ENCODE measurements around the gene FBN3.

DNA sequence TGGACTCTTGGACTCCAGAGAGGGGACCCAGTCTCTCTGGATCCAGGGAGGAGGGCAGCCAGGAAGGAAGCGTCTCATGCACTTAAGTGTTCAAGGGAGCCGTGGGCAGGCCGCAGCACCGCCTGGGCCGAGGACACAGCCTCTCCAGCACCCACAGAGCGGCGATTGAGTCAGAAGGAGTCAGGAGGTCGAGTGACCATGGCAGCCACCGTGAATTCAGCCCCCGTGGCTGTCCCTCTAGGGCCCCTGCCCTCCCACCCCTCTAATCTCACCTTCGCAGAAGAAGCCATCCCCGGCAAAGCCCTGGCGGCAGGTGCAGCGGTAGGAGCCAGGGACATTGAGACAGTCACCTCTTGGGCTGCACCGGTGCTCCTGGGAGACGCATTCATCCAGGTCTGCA, 38.0 kb downstream of the FBN3 start:
- TF ChIP-seq, protein P1, sequence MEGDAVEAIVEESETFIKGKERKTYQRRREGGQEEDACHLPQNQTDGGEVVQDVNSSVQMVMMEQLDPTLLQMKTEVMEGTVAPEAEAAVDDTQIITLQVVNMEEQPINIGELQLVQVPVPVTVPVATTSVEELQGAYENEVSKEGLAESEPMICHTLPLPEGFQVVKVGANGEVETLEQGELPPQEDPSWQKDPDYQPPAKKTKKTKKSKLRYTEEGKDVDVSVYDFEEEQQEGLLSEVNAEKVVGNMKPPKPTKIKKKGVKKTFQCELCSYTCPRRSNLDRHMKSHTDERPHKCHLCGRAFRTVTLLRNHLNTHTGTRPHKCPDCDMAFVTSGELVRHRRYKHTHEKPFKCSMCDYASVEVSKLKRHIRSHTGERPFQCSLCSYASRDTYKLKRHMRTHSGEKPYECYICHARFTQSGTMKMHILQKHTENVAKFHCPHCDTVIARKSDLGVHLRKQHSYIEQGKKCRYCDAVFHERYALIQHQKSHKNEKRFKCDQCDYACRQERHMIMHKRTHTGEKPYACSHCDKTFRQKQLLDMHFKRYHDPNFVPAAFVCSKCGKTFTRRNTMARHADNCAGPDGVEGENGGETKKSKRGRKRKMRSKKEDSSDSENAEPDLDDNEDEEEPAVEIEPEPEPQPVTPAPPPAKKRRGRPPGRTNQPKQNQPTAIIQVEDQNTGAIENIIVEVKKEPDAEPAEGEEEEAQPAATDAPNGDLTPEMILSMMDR (IDR thresholded peaks at IDR 0.05), result no peak
- TF ChIP-seq POLR2AphosphoS5 (IDR thresholded peaks at IDR 0.05), result no peak
